ENCODE data around the gene DPPA3.
"Not testable (repeated sequence)": the region's sequence is repeated elsewhere in the genome, so short reads cannot be mapped to it uniquely, and the experiment has no call there.

DPPA3 gene

GRCh38 chr12:7711133-7711532 lies at the start of gene DPPA3:
DPPA3 (plus strand) TSS chr12:7711433; CDS start chr12:7711571, 138 bp downstream.
- no peak for DNase-seq (ENCODE audit: low read depth in 2 of 2)

- DNase-seq (ENCODE audit: low read depth in 2 of 2), result no peak
These were observed 49.5 kb upstream of the DPPA3 start for GRCh38 chr12:7661741-7662140.

GRCh38 chr12:7666595-7666994 lies 44.6 kb upstream of the DPPA3 start:
- no peak for DNase-seq (ENCODE audit: low read depth in 2 of 2)

GRCh38 chr12:7667125-7667524 lies 44.1 kb upstream of the DPPA3 start:
- DNase-seq (ENCODE audit: low read depth in 2 of 2), result no peak

GRCh38 chr12:7668171-7668570 lies 43.1 kb upstream of the DPPA3 start:
- DNase-seq (ENCODE audit: low read depth in 2 of 2), result no peak

- not testable (repeated sequence) for DNase-seq (ENCODE audit: low read depth in 2 of 2)
These were observed 35.8 kb upstream of the DPPA3 start for GRCh38 chr12:7675455-7675854.

GRCh38 chr12:7677432-7677888 lies 33.8 kb upstream of the DPPA3 start:
- not testable (repeated sequence) for DNase-seq (ENCODE audit: low read depth in 2 of 2)

GRCh38 chr12:7678744-7679143 lies 32.5 kb upstream of the DPPA3 start:
- no peak for DNase-seq (ENCODE audit: low read depth in 2 of 2)

GRCh38 chr12:7679251-7680045 lies 31.8 kb upstream of the DPPA3 start:
- DNase-seq (ENCODE audit: low read depth in 2 of 2), result no peak

- no peak for DNase-seq (ENCODE audit: low read depth in 2 of 2)
These were observed 29.7 kb upstream of the DPPA3 start for GRCh38 chr12:7681535-7681934.

- no peak for DNase-seq (ENCODE audit: low read depth in 2 of 2)
These were observed 17.4 kb upstream of the DPPA3 start for GRCh38 chr12:7693793-7694192.

GRCh38 chr12:7694556-7695236 lies 16.5 kb upstream of the DPPA3 start:
- no peak for DNase-seq (ENCODE audit: low read depth in 2 of 2)

- no peak for DNase-seq (ENCODE audit: low read depth in 2 of 2)
These were observed 16.0 kb upstream of the DPPA3 start for GRCh38 chr12:7695237-7695560.

- no peak for DNase-seq (ENCODE audit: low read depth in 2 of 2)
These were observed 15.6 kb upstream of the DPPA3 start, which contains the start of gene GDF3 for GRCh38 chr12:7695566-7696197. GDF3 (minus strand) TSS chr12:7695775; CDS start chr12:7695728, 47 bp downstream.

GRCh38 chr12:7705846-7706245 lies 5.4 kb upstream of the DPPA3 start:
- DNase-seq (ENCODE audit: low read depth in 2 of 2), result no peak

GRCh38 chr12:7709969-7710675 lies 1.1 kb upstream of the DPPA3 start:
- DNase-seq (ENCODE audit: low read depth in 2 of 2), result no peak

- DNase-seq (ENCODE audit: low read depth in 2 of 2), result no peak
These were observed 1.7 kb downstream of the DPPA3 start for GRCh38 chr12:7712841-7713442.

- DNase-seq (ENCODE audit: low read depth in 2 of 2), result no peak
These were observed 5.1 kb downstream of the DPPA3 start for GRCh38 chr12:7716381-7716780.

GRCh38 chr12:7719946-7720730 lies 8.9 kb downstream of the DPPA3 start:
- DNase-seq (ENCODE audit: low read depth in 2 of 2), result no peak

GRCh38 chr12:7723926-7724325 lies 12.7 kb downstream of the DPPA3 start:
- DNase-seq (ENCODE audit: low read depth in 2 of 2), result no peak

GRCh38 chr12:7729746-7730145 lies 18.5 kb downstream of the DPPA3 start:
- no peak for DNase-seq (ENCODE audit: low read depth in 2 of 2)
